Ascending aorta (tissue), 2 donors: ENCODE measurements around the gene ACYP2. TPM values are rescaled to one million over a fixed set of nuclear protein-coding genes. Genes with fewer than 3 reads are reported as not detected.
A peak's percentile ranks its signal among the peaks of the same experiment; 100 is the strongest.

Experiments
- DNase-seq, 2 donors: peaks; one replicate each; pipeline ENCODE4 v3.0.0-alpha.2; 2019; ENCODE audit warnings: low spot score in 2 of 2
- H3K27ac ChIP-seq, 2 donors: fragments of 200-600 bp; sonication (generic); one replicate each; pipeline ENCODE4 v1.5.1; 2016 to 2017; ENCODE audit warnings: mild to moderate bottlenecking in 1 of 2
- H3K27me3 ChIP-seq: fragments of 200-600 bp; sonication (generic); one replicate; pipeline ENCODE4 v1.5.1; 2017
- H3K36me3 ChIP-seq, 2 donors: fragments of 200-600 bp; sonication (generic); one replicate each; pipeline ENCODE4 v1.5.1; 2016
- H3K4me1 ChIP-seq, 2 donors: fragments of 200-600 bp; sonication (generic); one replicate each; pipeline ENCODE4 v1.5.1; 2016 to 2017; ENCODE audit warnings: mild to moderate bottlenecking in 1 of 2
- H3K4me3 ChIP-seq, 2 donors: fragments of 200-600 bp; sonication (generic); one replicate each; pipeline ENCODE4 v1.5.1; 2016 to 2017; ENCODE audit warnings: mild to moderate bottlenecking in 1 of 2
- H3K9me3 ChIP-seq, 2 donors: fragments of 200-600 bp; sonication (generic); one replicate each; pipeline ENCODE4 v1.5.1; 2016
- CTCF ChIP-seq, 3 experiments: fragments of 200-600 bp in 2 of 3; fragments of 450-650 bp in 1 of 3; sonication (generic) in 2 of 3; IDR thresholded peaks; one replicate each; pipeline ENCODE4 v1.5.1; 2016 to 2019; ENCODE audit warnings: antibody characterized with exemption in 3 of 3, mild to moderate bottlenecking in 1 of 3, moderate library complexity in 1 of 3
- intact Hi-C: fragments of 100-400 bp; cut with DNase I; formaldehyde crosslinking; loops from one replicate; pipeline ENCODE4 v1.15.1; 2023
- total RNA-seq: library from RNA; depleted of rRNA; stranded (reverse); fragments of >200 nt; gene quantifications from one replicate; pipeline ENCODE4 v1.1.0, GENCODE V29; 2016

Gene ACYP2
- total RNA-seq, 1 donor from 2014 or later, result 0.96 TPM

GRCh38 chr2:54247115-54247514 lies 131.7 kb downstream of the ACYP2 start:
- Histone ChIP-seq H3K36me3 (no peaks in the 10 kb centered on the region), H3K4me1 (peaks cover 0 to 2% of the 10 kb centered on the region in 2 donors), H3K9me3 (peaks cover 0 to 3% of the 10 kb centered on the region in 2 donors), H3K27me3 (no peaks in the 10 kb centered on the region), H3K27ac (peak overlapping the region in 1 of 2 donors; percentile 13), H3K4me3 (no peak overlapping the region)
- DNase-seq, result no peak
- intact Hi-C loops, result no loop called here
- no peak for TF ChIP-seq CTCF (IDR thresholded peaks at IDR 0.05)

GRCh38 chr2:54249629-54250028 lies 134.2 kb downstream of the ACYP2 start:
- no peak for TF ChIP-seq CTCF (IDR thresholded peaks at IDR 0.05)
- H3K9me3 ChIP-seq, result peaks cover 0 to 3% of the 10 kb centered on the region in 2 donors
- no peaks in the 10 kb centered on the region for H3K27me3 ChIP-seq
- H3K4me3 ChIP-seq, result no peak overlapping the region
- DNase-seq, result no peak
- H3K36me3 ChIP-seq, result no peaks in the 10 kb centered on the region
- intact Hi-C loops, result no loop called here
- H3K4me1 ChIP-seq, result peaks cover 0 to 2% of the 10 kb centered on the region in 2 donors
- H3K27ac ChIP-seq, result no peak overlapping the region

- Histone ChIP-seq H3K4me3 (no peak overlapping the region), H3K27me3 (no peaks in the 10 kb centered on the region), H3K4me1 (no peaks in the 10 kb centered on the region), H3K9me3 (no peaks in the 10 kb centered on the region), H3K36me3 (no peaks in the 10 kb centered on the region), H3K27ac (no peak overlapping the region)
- no peak for DNase-seq
- no peak for TF ChIP-seq CTCF (IDR thresholded peaks at IDR 0.05)
- intact Hi-C loops, result no loop called here
Observed at GRCh38 chr2:54254180-54254579, 138.8 kb downstream of the ACYP2 start.

GRCh38 chr2:54255230-54256090 lies 140.0 kb downstream of the ACYP2 start:
- Histone ChIP-seq H3K4me1 (no peaks in the 10 kb centered on the region), H3K27ac (no peak overlapping the region), H3K36me3 (no peaks in the 10 kb centered on the region), H3K4me3 (no peak overlapping the region), H3K27me3 (no peaks in the 10 kb centered on the region), H3K9me3 (no peaks in the 10 kb centered on the region)
- intact Hi-C loops, result no loop called here
- no peak for TF ChIP-seq CTCF (IDR thresholded peaks at IDR 0.05)
- DNase-seq, result no peak

- H3K36me3 ChIP-seq, result no peaks in the 10 kb centered on the region
- no peaks in the 10 kb centered on the region for H3K27me3 ChIP-seq
- intact Hi-C loops, result no loop called here
- no peak for DNase-seq
- no peak within 1 kb of the TSS for H3K4me3 ChIP-seq
- no peaks in the 10 kb centered on the region for H3K9me3 ChIP-seq
- peaks cover 0 to 4% of the 10 kb centered on the region in 2 donors for H3K4me1 ChIP-seq
- H3K27ac ChIP-seq, result no peak within 1 kb of the TSS
- no peak for TF ChIP-seq CTCF (IDR thresholded peaks at IDR 0.05)
Observed at GRCh38 chr2:54256091-54256694, 140.8 kb downstream of the ACYP2 start, which contains the start of gene TSPYL6. TSS of gene TSPYL6 (minus strand) at chr2:54256229. CDS start at chr2:54256151, 78 bp downstream.
